Fibroblast of lung (primary cell): ENCODE measurements around the gene GPR55.

Source experiments
- CTCF ChIP-seq, 2 donors: IDR thresholded peaks in 1 of 2; conservative IDR thresholded peaks in 1 of 2; 1 replicate in 1 of 2; 2 replicates in 1 of 2; pipeline ENCODE4 v1.5.1; 2011 to 2012; ENCODE audit warnings: low read length in 2 of 2, control low read depth in 1 of 2, inconsistent platforms in 1 of 2, low read depth in 1 of 2, mild to moderate bottlenecking in 1 of 2
- EZH2 ChIP-seq: IDR thresholded peaks from 2 replicates; pipeline ENCODE4 v1.5.1; 2012; ENCODE audit warnings: low read length, control low read depth, mild to moderate bottlenecking; ENCODE audit errors: missing control alignments

DNA sequence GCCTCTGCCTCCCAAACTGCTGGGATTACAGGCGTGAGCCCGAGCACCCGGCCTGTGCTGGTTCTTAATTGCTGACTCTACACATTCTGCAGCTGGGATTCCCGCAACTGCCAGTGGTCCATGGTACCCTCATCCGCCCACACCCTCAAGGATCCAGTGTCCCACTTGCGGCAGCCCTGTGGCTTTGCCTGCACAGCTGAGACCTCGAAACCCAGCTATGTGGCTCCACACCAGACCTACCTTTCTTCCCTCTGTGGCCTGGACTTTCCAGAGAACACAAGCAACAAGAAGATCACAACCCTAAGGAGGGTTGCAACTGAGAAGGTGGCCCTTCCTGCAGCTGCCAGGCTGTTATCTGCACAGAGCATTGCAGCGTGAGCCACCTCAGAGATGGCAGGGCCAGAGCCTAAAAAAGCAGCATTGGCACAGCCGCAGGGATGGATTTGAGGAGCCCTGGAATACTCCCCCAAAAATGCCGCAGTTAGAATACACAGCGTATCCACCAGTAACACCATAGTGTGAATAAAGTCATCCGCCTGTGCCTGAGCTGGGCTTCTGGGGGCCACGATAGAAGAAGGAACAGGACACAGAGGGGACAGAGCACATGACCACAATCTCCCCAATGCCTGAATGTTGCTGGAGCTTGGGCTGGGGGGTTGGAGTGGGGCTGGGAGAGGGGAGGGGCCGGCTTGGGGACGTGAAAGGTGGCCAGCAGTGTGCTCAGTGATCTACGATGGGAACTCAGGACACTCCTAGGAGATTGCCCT lies 1.9 kb downstream of the GPR55 start:
- TF ChIP-seq CTCF (conservative IDR thresholded peaks at IDR 0.05 in 1 of 2, IDR thresholded peaks at IDR 0.05 in 1 of 2; ENCODE audit: low read depth in 1 of 2, low read length in 2 of 2) (no peak), EZH2 (no peak)
